ENCODE results near the gene BEND5. TPM values are rescaled to one million over a fixed set of nuclear protein-coding genes. Genes with fewer than 3 reads are reported as not detected.

BEND5 gene
- total and polyA plus RNA-seq, 2 of the 8 experiments (the other 6 are each of a cell fraction or from before 2014, with no cell fraction given) = 3.8 to 7.5 TPM

DNA sequence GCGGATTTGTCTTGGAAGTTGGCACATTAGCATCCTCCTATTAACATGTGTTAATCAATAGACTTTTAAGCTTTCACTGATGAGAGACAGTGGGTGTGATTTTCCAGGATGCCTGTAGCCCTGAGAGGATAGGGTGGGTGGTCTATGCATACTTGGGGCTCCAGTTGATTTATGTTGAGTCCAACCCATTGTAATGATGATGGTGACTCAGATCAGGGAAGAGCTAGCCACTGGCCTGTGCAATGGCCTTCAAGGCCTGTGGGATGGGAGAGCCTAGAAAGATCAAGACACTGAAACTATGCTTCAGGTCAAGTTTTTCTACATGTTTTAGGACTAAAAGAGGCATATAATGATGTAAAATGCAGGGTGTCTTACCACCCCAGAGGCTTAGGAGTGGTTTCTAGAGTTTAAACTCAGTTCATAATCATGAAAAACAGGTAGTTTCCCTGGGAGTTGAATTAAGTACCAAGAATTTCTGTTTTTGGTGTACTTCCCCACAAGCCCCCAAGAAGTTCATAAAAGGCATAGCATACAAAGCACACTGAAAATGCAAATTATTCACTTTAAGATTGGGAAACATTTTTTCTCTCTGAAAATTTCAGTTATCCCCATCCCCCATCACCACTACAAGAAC is 19.9 kb downstream of the BEND5 start:
- H4K91ac ChIP-seq (replicated peaks; ENCODE audit: insufficient read length, low read length) = no peak overlapping the region
- H3K56ac ChIP-seq (replicated peaks; ENCODE audit: insufficient read length, low read depth, low read length) = no peak overlapping the region
- no peaks in the 10 kb centered on the region for H3K27me3 ChIP-seq (replicated peaks in 1 of 4; ENCODE audit: control insufficient read depth in 3 of 4, extremely low read depth in 1 of 4, insufficient read depth in 3 of 4, low read length in 3 of 4)
- H4K8ac ChIP-seq (ENCODE audit: extremely low read depth, insufficient read depth, low read length) = no peak overlapping the region
- DNase-seq (ENCODE audit: low read depth in 1 of 2, low spot score in 2 of 2) (no peak), FAIRE-seq (no peak)
- H2BK20ac ChIP-seq (ENCODE audit: low read length) = no peak overlapping the region
- H3K79me1 ChIP-seq (ENCODE audit: low read depth, low read length) = no peaks in the 10 kb centered on the region
- no peak overlapping the region for H3K27ac ChIP-seq (ENCODE audit: low read depth, low read length)
- H2BK15ac ChIP-seq (ENCODE audit: low read length) = no peak overlapping the region
- H3K9me3 ChIP-seq (ENCODE audit: insufficient read depth in 2 of 2, low read depth in 1 of 2, low read length in 1 of 2) = no peaks in the 10 kb centered on the region
- H2BK12ac ChIP-seq (ENCODE audit: low read depth, low read length) = no peak overlapping the region
- CTCF ChIA-PET (ENCODE audit: partially characterized antibody) = interaction anchor here (0.6 to 1.3 kb wide), 3 partner anchors 26 to 86 kb away, joined by 3 read pairs; no protein-coding TSS in a partner anchor
- H4K5ac ChIP-seq (ENCODE audit: insufficient read length, low read depth, low read length) = no peak overlapping the region
- no peak overlapping the region for H2AK5ac ChIP-seq (ENCODE audit: low read depth, low read length)
- H3K23ac ChIP-seq (ENCODE audit: insufficient read length) = no peak overlapping the region
- no peaks in the 10 kb centered on the region for H3K79me2 ChIP-seq (ENCODE audit: control insufficient read depth in 1 of 2, insufficient read depth in 2 of 2, low read length in 2 of 2)
- H3K4ac ChIP-seq (replicated peaks; ENCODE audit: insufficient read length, low read depth, low read length) = no peak overlapping the region
- no peak overlapping the region for H2AFZ ChIP-seq (ENCODE audit: low read length)
- H3K18ac ChIP-seq (ENCODE audit: extremely low read depth, low read length) = no peak overlapping the region
- TF ChIP-seq ZNF274 (IDR thresholded peaks at IDR 0.05; ENCODE audit: borderline replicate concordance, extremely low read depth, low read length) (no peak), HDAC6 (IDR thresholded peaks at IDR 0.05; ENCODE audit: low read depth, low read length) (no peak), KDM4A (IDR thresholded peaks at IDR 0.05; ENCODE audit: low read depth, low read length, severe bottlenecking) (no peak), BRCA1 (IDR thresholded peaks at IDR 0.05; ENCODE audit: low read depth, low read length) (no peak), PHF8 (conservative IDR thresholded peaks at IDR 0.05; ENCODE audit: low read depth, low read length) (no peak), TEAD4 (IDR thresholded peaks at IDR 0.05; ENCODE audit: low read depth, low read length) (no peak), CBX8 (IDR thresholded peaks at IDR 0.05; ENCODE audit: borderline replicate concordance, low read depth, low read length) (no peak), NRF1 (IDR thresholded peaks at IDR 0.05; ENCODE audit: low read depth, low read length) (no peak), SIX5 (IDR thresholded peaks at IDR 0.05; ENCODE audit: low read depth, low read length) (no peak), CTBP2 (IDR thresholded peaks at IDR 0.05; ENCODE audit: borderline replicate concordance, insufficient read depth, insufficient read length, low read length) (no peak), JUN (IDR thresholded peaks at IDR 0.05; ENCODE audit: low read depth, low read length) (no peak)
- H3K4me1 ChIP-seq (replicated peaks in 1 of 4; ENCODE audit: control insufficient read depth in 3 of 4, insufficient read depth in 4 of 4, low read length in 3 of 4) = no peaks in the 10 kb centered on the region; a peak in 1 of 7 replicates
- no peak overlapping the region for H3K4me2 ChIP-seq (ENCODE audit: insufficient read depth in 1 of 2, low read depth in 2 of 2, low read length in 2 of 2)
- H3K4me3 ChIP-seq (ENCODE audit: extremely low read depth in 1 of 4, insufficient read depth in 2 of 4, low read depth in 3 of 4, low read length in 4 of 4) = no peak overlapping the region
- no peaks in the 10 kb centered on the region for H4K20me1 ChIP-seq (replicated peaks in 1 of 2; ENCODE audit: control insufficient read depth in 1 of 2, insufficient read depth in 2 of 2, low read length in 2 of 2)
- no peak overlapping the region for H3K9ac ChIP-seq (replicated peaks in 1 of 4; ENCODE audit: extremely low read depth in 1 of 4, low read depth in 3 of 4, low read length in 3 of 4)
- POLR2A ChIA-PET (ENCODE audit: partially characterized antibody) = no interaction called here
- H2BK120ac ChIP-seq (replicated peaks; ENCODE audit: low read depth, low read length) = no peak overlapping the region
- no peaks in the 10 kb centered on the region; the same call in 1 of the 2 replicates for H3K23me2 ChIP-seq (ENCODE audit: low read depth, low read length)
- 93% methylated on average over 1 of the region's 1 CpG; no CpG with 5 or more reads in 1 of the 2 experiments for WGBS, 2 experiments (ENCODE audit: extremely low coverage in 1 of 2, insufficient coverage in 1 of 2, insufficient read length in 1 of 2, insufficient replicate concordance in 2 of 2, low coverage in 1 of 2, low lambda C conversion rate in 2 of 2, missing lambda C conversion rate in 1 of 2)
- H2BK5ac ChIP-seq (ENCODE audit: low read depth, low read length) = no peak overlapping the region
- peaks cover 3 to 15% (median 14%) of the 10 kb centered on the region in 4 experiments; a peak in 7 of 8 replicates for H3K36me3 ChIP-seq (ENCODE audit: control insufficient read depth in 2 of 4, insufficient read depth in 4 of 4, low read length in 3 of 4)
- no peak overlapping the region for H3K14ac ChIP-seq (ENCODE audit: insufficient read length)

All from H1 (cell line).